NCI-H524 treated with DMSO at 0.1 percent for 48 hours (cell line): ENCODE measurements around the gene CYBRD1.

ENCODE experiments used
- DNase-seq: peaks from one replicate; lab custom pipeline; 2025; lab: John Stamatoyannopoulos, UW

Gene CYBRD1

DNA sequence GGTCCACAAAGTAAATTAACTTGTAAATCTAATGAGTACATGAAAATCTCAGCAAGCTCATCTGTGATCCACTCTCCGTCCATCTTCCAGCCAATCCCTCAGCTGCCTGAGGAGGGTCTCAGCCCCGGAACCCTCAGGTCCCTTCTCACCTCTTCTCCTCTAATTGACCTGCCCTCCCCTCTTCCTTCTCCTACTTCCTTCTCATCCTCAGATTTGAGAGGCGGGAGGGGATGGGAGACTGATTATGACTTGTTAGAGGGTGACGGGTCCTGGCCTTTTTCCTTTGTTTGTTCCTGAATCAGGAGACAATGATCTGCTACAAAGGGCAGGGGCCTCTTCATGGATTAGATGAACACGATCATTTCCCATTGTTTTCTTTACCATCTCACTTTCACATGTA, 80.1 kb downstream of the CYBRD1 start:
- DNase-seq = no peak
